ENCODE results near the gene SGCB.

- TF ChIP-seq CTCF (IDR thresholded peaks at IDR 0.05; ENCODE audit: poor library complexity) (no peak), EZH2phosphoT487 (IDR thresholded peaks at IDR 0.05; ENCODE audit: low read depth, severe bottlenecking, unreplicated experiment) (no peak), EZH2 (IDR thresholded peaks at IDR 0.05; ENCODE audit: borderline replicate concordance) (no peak)
Measured at GRCh38 chr4:52038103-52038912, at the start of gene SGCB.

All from hepatocyte (in vitro differentiated cells).